Measurements from ENCODE around the gene GRK7.
"Not testable (repeated sequence)": the region's sequence is repeated elsewhere in the genome, so short reads cannot be mapped to it uniquely, and the experiment has no call there.

The GRK7 gene

DNA sequence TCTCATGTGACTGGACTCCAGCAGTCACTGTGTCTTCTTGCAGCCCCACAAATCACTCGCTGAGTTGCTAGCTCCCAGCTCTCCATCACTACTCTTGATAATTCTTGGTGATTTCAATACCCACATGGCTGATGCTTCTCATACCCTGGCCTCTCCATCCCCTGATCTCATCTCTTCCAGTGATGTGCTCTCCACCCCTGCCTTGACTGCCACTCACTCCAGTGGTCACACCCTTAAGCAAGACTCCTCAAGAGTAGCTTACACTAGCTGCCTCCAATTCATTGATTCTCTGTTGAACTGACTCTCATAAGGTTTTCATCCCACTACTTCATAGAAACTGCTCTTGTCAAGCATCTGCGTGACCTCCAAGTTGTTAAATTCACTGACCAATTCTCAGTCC lies 837 bp downstream of the GRK7 start:
- no peak for DNase-seq

- DNase-seq, result no peak
Observed at GRCh38 chr3:141764465-141764864, 1.3 kb downstream of the GRK7 start.

- DNase-seq, result no peak
Observed at GRCh38 chr3:141764986-141765385, 1.8 kb downstream of the GRK7 start.

DNA sequence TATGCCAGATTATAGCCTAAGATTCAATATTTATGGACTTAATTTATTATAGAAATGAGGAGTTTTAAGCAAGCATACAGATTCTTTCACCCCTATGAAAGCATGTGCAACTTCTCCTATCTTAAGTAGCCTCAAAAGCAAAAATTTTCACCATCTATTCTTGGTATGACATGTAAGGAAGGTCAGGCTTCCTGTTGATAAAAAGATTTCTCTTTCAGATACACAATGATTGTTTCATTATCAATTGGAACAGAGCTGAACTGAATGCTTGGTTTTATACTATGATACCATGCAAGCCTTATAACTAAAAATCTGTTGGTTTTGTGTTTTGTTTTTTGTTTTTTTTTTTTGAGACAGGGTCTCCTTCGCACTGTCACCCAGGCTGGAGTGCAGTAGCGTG lies 3.9 kb downstream of the GRK7 start:
- DNase-seq, result no peak

- no peak for DNase-seq
Observed at GRCh38 chr3:141769221-141769894, 6.2 kb downstream of the GRK7 start.

GRCh38 chr3:141773676-141774075 lies 10.5 kb downstream of the GRK7 start:
- DNase-seq, result no peak

DNA sequence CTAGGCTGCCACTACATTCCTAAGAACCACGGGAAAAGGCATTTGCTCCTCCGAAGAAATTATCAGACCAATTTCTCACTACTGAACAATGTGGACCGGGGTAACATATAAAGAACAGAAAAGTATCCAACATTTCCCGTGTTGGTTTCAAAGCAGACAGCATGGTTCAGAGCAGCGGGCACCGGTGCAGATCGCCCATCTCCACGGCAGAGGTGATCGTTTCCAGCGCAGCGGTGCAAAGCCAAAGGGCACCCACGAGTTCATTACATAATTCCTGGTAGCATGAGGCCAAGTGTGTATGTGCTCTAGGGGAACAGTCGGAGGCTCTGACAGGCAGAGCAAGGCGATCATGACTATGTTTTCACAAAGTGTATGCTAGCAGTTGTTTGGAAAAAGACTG lies 13.2 kb downstream of the GRK7 start:
- DNase-seq, result no peak

GRCh38 chr3:141776885-141777284 lies 13.7 kb downstream of the GRK7 start:
- DNase-seq, result no peak

GRCh38 chr3:141777957-141778813 lies 15.0 kb downstream of the GRK7 start:
- DNase-seq, result no peak

DNA sequence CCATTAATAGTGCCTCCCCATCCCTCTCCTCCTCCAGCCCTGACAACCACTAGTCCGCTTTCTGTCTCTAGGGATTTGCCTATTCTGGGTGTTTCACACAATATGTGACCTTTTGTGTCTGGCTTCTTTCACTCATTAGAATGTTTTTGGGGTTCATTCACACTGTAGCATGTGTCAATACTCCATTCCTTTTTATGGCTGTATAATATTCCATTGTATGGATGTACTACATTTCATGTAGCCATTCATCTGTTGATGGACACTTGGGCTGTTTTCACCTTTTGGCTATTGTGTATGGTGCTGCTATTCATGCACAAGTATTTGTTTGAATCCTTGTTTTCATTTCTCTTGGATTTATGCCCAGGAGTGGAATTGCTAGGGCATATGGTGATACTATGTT lies 16.5 kb downstream of the GRK7 start:
- DNase-seq, result no peak

GRCh38 chr3:141782386-141782932 lies 19.3 kb downstream of the GRK7 start:
- peak; percentile 18 for DNase-seq

DNA sequence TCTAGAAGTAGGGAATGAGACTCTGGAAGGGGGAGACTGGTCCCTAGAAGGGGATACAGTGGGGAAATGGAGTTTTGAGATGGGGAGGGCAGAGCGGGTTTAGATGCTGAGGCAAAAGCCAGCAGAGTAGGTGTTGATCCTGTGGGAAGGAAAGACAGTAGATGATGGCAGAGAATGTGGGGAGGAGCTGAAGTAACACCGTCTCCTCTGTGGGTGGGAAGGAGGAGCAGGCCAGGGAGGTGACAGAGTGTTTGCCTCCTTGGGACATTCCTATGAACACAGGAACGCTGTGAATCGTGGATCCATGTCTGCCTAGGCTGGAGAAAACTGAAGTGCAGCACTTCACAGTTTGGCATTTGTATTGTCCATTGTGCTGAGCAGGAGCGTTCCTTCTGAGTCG lies 20.4 kb downstream of the GRK7 start:
- DNase-seq, result no peak

- no peak for DNase-seq
Observed at GRCh38 chr3:141784096-141784495, 20.9 kb downstream of the GRK7 start.

DNA sequence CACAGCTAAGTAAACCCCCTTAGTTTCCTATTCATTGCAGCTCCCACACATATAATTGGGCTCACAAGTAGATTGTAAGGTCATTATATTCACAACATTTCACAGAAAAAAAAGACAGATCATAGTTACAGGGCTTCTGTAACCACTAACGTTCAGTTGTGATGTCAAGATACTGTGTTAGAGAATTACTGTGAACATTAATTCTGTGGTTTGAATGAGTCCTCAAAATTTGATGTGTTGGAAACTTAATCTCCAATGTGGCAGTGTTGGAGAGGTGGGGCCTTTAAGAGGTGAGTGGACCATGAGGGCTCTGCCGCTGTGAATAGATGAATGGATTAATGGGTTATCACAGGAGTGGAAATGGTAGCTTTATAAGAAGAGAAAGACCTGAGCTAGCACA lies 21.3 kb downstream of the GRK7 start:
- DNase-seq, result no peak

DNA sequence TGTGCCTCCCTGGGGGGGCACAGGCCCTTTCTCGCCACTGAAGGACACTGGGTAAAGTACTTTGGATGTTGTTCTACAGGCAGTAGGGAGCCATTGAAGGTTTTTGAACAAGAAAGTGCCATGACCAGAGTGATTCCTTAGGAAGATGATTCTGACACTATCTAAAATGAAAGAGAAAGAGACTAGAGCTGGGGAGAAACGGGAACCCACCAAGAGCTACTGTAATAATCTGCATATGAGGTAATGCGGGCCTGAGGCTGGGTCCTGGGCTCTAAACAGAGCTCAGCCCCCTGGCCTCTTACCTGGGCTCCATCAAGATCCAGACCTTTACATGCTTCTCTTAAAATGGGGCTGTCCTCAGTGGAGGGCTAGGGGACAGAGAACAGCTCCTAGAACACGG lies 24.9 kb downstream of the GRK7 start:
- no peak for DNase-seq

DNA sequence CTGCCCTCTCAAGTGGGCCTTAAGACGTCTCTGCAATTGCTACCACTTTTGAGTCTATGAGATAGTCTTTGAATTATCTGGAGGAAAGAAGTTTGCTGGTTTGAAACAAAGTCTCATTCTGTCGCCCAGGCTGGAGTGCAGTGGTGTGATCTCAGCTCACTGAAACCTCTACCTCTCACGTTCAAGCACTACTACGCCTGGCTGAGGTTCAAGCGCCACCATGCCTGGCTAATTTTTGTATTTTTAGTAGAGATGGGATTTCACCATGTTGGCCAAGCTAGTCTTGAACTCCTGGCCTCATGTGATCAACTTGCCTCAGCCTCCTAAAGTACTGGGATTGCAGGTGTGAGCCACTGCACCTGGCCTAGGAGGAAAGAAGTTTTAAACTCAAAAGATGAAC lies 25.5 kb downstream of the GRK7 start:
- not testable (repeated sequence) for DNase-seq

DNA sequence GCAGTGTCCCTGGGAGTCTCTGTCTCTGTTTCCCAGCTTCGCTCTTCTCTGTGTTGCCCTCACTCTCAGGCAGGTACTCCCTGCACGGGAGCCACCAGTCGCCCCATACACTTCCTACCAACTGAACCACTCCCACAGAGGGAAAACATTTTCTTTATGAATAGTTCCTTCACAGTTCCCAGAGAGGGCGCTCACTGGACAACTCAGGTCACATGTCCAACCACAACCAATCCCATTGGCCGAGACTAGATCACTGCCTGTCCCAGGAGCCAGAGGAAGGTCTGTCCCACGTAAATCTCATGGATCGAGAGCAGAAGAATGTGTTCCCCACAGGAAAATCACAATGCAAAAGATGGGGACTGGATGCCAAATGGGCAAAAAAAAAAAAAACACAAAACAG lies 26.1 kb downstream of the GRK7 start:
- DNase-seq, result peak; percentile 37

DNA sequence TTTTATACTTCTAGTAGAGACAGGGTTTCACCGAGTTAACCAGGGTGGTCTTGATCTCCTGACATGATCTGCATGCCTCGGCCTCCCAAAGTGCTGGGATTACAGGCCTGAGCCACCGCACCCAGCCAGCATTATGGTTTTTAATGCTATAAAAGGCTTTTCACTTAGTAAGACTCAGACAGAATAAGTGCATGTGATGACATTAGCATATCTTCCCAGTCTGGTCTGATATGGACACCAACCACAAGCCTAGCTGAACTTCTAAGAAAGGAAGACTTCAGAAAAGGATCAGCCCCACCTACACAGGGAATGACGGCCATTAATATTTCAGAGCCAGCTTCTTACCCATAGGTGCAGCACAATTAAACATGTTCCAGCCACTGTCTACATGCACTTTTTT lies 27.0 kb downstream of the GRK7 start:
- peak; percentile 82 for DNase-seq

GRCh38 chr3:141792495-141792894 lies 29.3 kb downstream of the GRK7 start:
- DNase-seq, result no peak

- no peak for DNase-seq
Observed at GRCh38 chr3:141793476-141794260, 30.5 kb downstream of the GRK7 start.

GRCh38 chr3:141795276-141795675 lies 32.1 kb downstream of the GRK7 start:
- DNase-seq, result peak; percentile 58

- no peak for DNase-seq
Observed at GRCh38 chr3:141795741-141796080, 32.5 kb downstream of the GRK7 start.

DNA sequence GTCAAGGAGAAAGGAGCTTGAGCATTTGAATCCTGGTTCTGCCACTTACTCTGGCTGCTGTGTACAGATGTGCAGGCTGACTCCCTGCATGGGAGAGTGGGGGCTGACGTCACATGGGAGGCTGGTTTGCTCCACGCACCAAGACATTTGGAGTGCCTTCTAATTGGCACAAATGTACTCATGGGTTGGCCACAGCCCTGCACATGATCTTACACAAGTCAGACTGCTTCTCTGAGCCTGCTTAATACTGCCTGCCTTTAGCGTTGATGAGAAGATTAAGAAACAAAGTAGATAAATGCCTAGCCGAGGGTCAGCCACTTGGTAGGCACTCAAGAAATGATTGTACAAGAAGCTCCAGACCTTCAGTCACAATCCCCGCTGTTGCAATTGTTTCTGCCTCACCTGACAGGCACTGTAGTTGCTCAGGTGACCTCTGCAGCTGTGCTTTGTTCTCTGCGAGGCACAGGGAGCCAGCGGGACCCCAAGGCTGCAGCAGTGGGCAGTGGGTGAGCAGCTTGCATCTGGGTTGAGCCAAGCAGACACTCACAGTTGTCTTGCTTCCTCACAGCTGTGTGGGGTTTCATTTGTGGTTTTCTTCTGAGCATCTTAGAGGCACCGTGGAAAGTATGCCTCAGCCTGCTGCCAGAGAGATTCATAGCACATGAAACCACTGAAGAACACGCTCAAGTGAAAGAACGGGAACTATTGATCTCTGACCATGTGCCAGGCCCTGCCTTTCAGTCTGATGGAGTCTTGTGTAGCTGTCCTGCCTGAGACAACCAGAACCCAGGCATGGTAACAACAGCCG lies 33.1 kb downstream of the GRK7 start:
- peak; percentile 89 for DNase-seq

Data from NCI-H82 (cell line).